ENCODE data around the gene NGFR.
A peak's percentile ranks its signal among the peaks of the same experiment; 100 is the strongest.

The NGFR gene

GRCh38 chr17:49555495-49556222, 60.6 kb downstream of the NGFR start:
- no peak overlapping the region for H3K4me3 ChIP-seq (ENCODE audit: low read depth, low read length)
- no peaks in the 10 kb centered on the region for H3K79me2 ChIP-seq
- H2AFZ ChIP-seq, result peak overlapping the region; percentile 62
- no peak overlapping the region for H3K9ac ChIP-seq
- no peaks in the 10 kb centered on the region for H3K27me3 ChIP-seq (ENCODE audit: control insufficient read depth, insufficient read depth, low read length)
- H3K4me2 ChIP-seq (ENCODE audit: low read length), result no peak overlapping the region
- H3K4me1 ChIP-seq, result no peaks in the 10 kb centered on the region
- no peaks in the 10 kb centered on the region for H3K9me3 ChIP-seq (ENCODE audit: control insufficient read depth, low read length)
- no peak for TF ChIP-seq CTCF (IDR thresholded peaks at IDR 0.05)
- no peak overlapping the region for H3K27ac ChIP-seq
- H3K36me3 ChIP-seq (ENCODE audit: control insufficient read depth, insufficient read depth, low read length), result no peaks in the 10 kb centered on the region

GRCh38 chr17:49556223-49556943, 61.3 kb downstream of the NGFR start:
- H3K4me3 ChIP-seq (ENCODE audit: low read depth, low read length), result no peak overlapping the region
- H3K4me1 ChIP-seq, result no peaks in the 10 kb centered on the region
- peak overlapping the region; percentile 64 for H3K4me2 ChIP-seq (ENCODE audit: low read length)
- peak overlapping the region; percentile 62 for H2AFZ ChIP-seq
- TF ChIP-seq CTCF (IDR thresholded peaks at IDR 0.05), result peak; percentile 98
- no peaks in the 10 kb centered on the region for H3K27me3 ChIP-seq (ENCODE audit: control insufficient read depth, insufficient read depth, low read length)
- H3K36me3 ChIP-seq (ENCODE audit: control insufficient read depth, insufficient read depth, low read length), result no peaks in the 10 kb centered on the region
- H3K9ac ChIP-seq, result no peak overlapping the region
- H3K79me2 ChIP-seq, result no peaks in the 10 kb centered on the region
- no peaks in the 10 kb centered on the region for H3K9me3 ChIP-seq (ENCODE audit: control insufficient read depth, low read length)
- no peak overlapping the region for H3K27ac ChIP-seq

GRCh38 chr17:49557312-49558024, 62.4 kb downstream of the NGFR start:
- no peak overlapping the region for H3K9ac ChIP-seq
- no peaks in the 10 kb centered on the region for H3K36me3 ChIP-seq (ENCODE audit: control insufficient read depth, insufficient read depth, low read length)
- TF ChIP-seq CTCF (IDR thresholded peaks at IDR 0.05), result peak; percentile 45

More at GRCh38 chr17:49557312-49558024, 62.4 kb downstream of the NGFR start:
- Histone ChIP-seq H3K4me1 (no peaks in the 10 kb centered on the region), H3K27me3 (ENCODE audit: control insufficient read depth, insufficient read depth, low read length) (no peaks in the 10 kb centered on the region), H3K79me2 (no peaks in the 10 kb centered on the region), H3K4me3 (ENCODE audit: low read depth, low read length) (no peak overlapping the region), H2AFZ (no peak overlapping the region), H3K4me2 (ENCODE audit: low read length) (no peak overlapping the region), H3K9me3 (ENCODE audit: control insufficient read depth, low read length) (no peaks in the 10 kb centered on the region), H3K27ac (no peak overlapping the region)

Data from parathyroid adenoma (tissue), 2 donors.